GM23338 (cell line): ENCODE measurements around the gene ALDH1A2. TPM values are rescaled to one million over a fixed set of nuclear protein-coding genes. Genes with fewer than 3 reads are reported as not detected.

Experiments used
- ATAC-seq: fragments of 200-7000 bp; cut with Tn5 transposase; 3 replicates; pipeline ENCODE4 v1.9.1; 2020
- DNase-seq: peaks from one replicate; pipeline ENCODE4 v3.0.0-alpha.2; 2015; ENCODE audit warnings: low spot score
- H2AFZ ChIP-seq: fragments of 200-600 bp; sonication (generic); 2 replicates; pipeline ENCODE4 v1.8.0; 2016; ENCODE audit warnings: antibody characterized with exemption, mild to moderate bottlenecking, moderate library complexity
- H3F3A ChIP-seq: fragments of 200-600 bp; sonication (generic); replicated peaks from 2 replicates; pipeline ENCODE4 v1.8.0; 2017; ENCODE audit warnings: antibody characterized with exemption, mixed run types, low read depth
- H3K27ac ChIP-seq: fragments of 200-600 bp; sonication (generic); 2 replicates; pipeline ENCODE4 v1.6.1; 2016; ENCODE audit warnings: low read depth
- H3K27me3 ChIP-seq: fragments of 200-600 bp; sonication (generic); 2 replicates; pipeline ENCODE4 v1.8.0; 2016; ENCODE audit warnings: mild to moderate bottlenecking, mixed run types, moderate library complexity; ENCODE audit not compliant: insufficient read depth
- H3K36me3 ChIP-seq: fragments of 200-600 bp; sonication (generic); 2 replicates; pipeline ENCODE4 v1.8.0; 2016; ENCODE audit warnings: mild to moderate bottlenecking; ENCODE audit not compliant: insufficient read depth
- H3K4me1 ChIP-seq: fragments of 200-600 bp; sonication (generic); 2 replicates; pipeline ENCODE4 v1.8.0; 2016; ENCODE audit warnings: mild to moderate bottlenecking, moderate library complexity; ENCODE audit not compliant: insufficient read depth
- H3K4me2 ChIP-seq: fragments of 200-600 bp; sonication (generic); 2 replicates; pipeline ENCODE4 v1.7.1; 2017; ENCODE audit warnings: mixed run types
- H3K4me3 ChIP-seq: fragments of 200-600 bp; sonication (generic); 2 replicates; pipeline ENCODE4 v1.6.1; 2016; ENCODE audit warnings: mixed run types
- H3K79me2 ChIP-seq: fragments of 200-600 bp; sonication (generic); replicated peaks from 2 replicates; pipeline ENCODE4 v1.8.0; 2017; ENCODE audit warnings: mild to moderate bottlenecking; ENCODE audit not compliant: insufficient read depth
- H3K9me2 ChIP-seq: fragments of 200-600 bp; sonication (generic); 2 replicates; pipeline ENCODE4 v1.8.0; 2017; ENCODE audit not compliant: insufficient read depth
- H4K20me1 ChIP-seq: fragments of 200-600 bp; sonication (generic); replicated peaks from 2 replicates; pipeline ENCODE4 v1.8.0; 2017; ENCODE audit warnings: mild to moderate bottlenecking; ENCODE audit not compliant: insufficient read depth
- H3K27ac Mint-ChIP-seq: 2 replicates; pipeline ENCODE4 v1.8.0; 2020; ENCODE audit warnings: inconsistent platforms, mild to moderate bottlenecking, moderate library complexity, mixed read lengths
- H3K27me3 Mint-ChIP-seq: 3 replicates; pipeline ENCODE4 v1.8.0; 2022; ENCODE audit warnings: low read depth, mild to moderate bottlenecking, moderate library complexity, mixed read lengths, inconsistent platforms; ENCODE audit not compliant: insufficient read depth, poor library complexity
- H3K36me3 Mint-ChIP-seq: 3 replicates; pipeline ENCODE4 v1.8.0; 2021; ENCODE audit warnings: low read depth, mild to moderate bottlenecking, inconsistent platforms, moderate library complexity, mixed read lengths
- H3K4me1 Mint-ChIP-seq: 3 replicates; pipeline ENCODE4 v1.8.0; 2020; ENCODE audit warnings: mild to moderate bottlenecking, inconsistent platforms, mixed read lengths
- H3K4me3 Mint-ChIP-seq: 3 replicates; pipeline ENCODE4 v1.8.0; 2021; ENCODE audit warnings: moderate library complexity, mild to moderate bottlenecking, inconsistent platforms, mixed read lengths
- H3K9me3 Mint-ChIP-seq: 3 replicates; pipeline ENCODE4 v1.8.0; 2020; ENCODE audit warnings: moderate library complexity, mild to moderate bottlenecking, inconsistent platforms, mixed read lengths
- CREB1 ChIP-seq: fragments of 250-450 bp; sonication (Bioruptor Pico); IDR thresholded peaks from 2 replicates; pipeline ENCODE4 v1.5.0; 2020; ENCODE audit warnings: low read depth, mild to moderate bottlenecking, moderate library complexity
- CTCF ChIP-seq, 2 experiments: fragments of 200-600 bp in 1 of 2; sonication (generic) in 1 of 2; conservative IDR thresholded peaks; 2 replicates each; pipeline versions ENCODE4 v1.5.1 to v1.6.1; 2016 to 2017; ENCODE audit warnings: antibody characterized with exemption in 2 of 2, low read depth in 2 of 2, mild to moderate bottlenecking in 2 of 2, moderate library complexity in 1 of 2
- ETS1 ChIP-seq: IDR thresholded peaks from 2 replicates; pipeline ENCODE4 v1.6.1; 2016; ENCODE audit warnings: antibody characterized with exemption
- EZH2 ChIP-seq: fragments of 200-600 bp; sonication (generic); IDR thresholded peaks from one replicate; pipeline ENCODE4 v1.8.0; 2017; ENCODE audit warnings: antibody characterized with exemption, mild to moderate bottlenecking, low read depth; ENCODE audit not compliant: unreplicated experiment
- EZH2phosphoT487 ChIP-seq: fragments of 200-600 bp; sonication (generic); IDR thresholded peaks from one replicate; pipeline ENCODE4 v1.8.1; 2018; ENCODE audit warnings: antibody characterized with exemption; ENCODE audit not compliant: unreplicated experiment
- JUNB ChIP-seq: IDR thresholded peaks from one replicate; pipeline ENCODE4 v1.6.1; 2016; ENCODE audit warnings: antibody characterized with exemption; ENCODE audit not compliant: unreplicated experiment
- NANOG ChIP-seq: IDR thresholded peaks from 2 replicates; pipeline ENCODE4 v1.6.1; 2016; ENCODE audit warnings: antibody characterized with exemption, borderline replicate concordance
- POLR2AphosphoS5 ChIP-seq: IDR thresholded peaks from 2 replicates; pipeline ENCODE4 v1.6.1; 2016; ENCODE audit warnings: antibody characterized with exemption, low read depth
- REST ChIP-seq: IDR thresholded peaks from one replicate; pipeline ENCODE4 v1.6.1; 2018; ENCODE audit warnings: antibody characterized with exemption; ENCODE audit not compliant: unreplicated experiment
- STAT1 ChIP-seq: IDR thresholded peaks from one replicate; pipeline ENCODE4 v1.6.1; 2016; ENCODE audit warnings: antibody characterized with exemption; ENCODE audit not compliant: unreplicated experiment
- ZNF114 ChIP-seq: fragments of 250-450 bp; sonication (Bioruptor Pico); IDR thresholded peaks from 2 replicates; pipeline ENCODE4 v1.5.0; 2020; ENCODE audit warnings: mild to moderate bottlenecking, moderate library complexity
- ZNF331 ChIP-seq: fragments of 250-450 bp; sonication (Bioruptor Pico); IDR thresholded peaks from 2 replicates; pipeline ENCODE4 v1.5.0; 2020; ENCODE audit warnings: low read depth, mild to moderate bottlenecking, moderate library complexity
- ZNF462 ChIP-seq: fragments of 250-450 bp; sonication (Bioruptor Pico); IDR thresholded peaks from 2 replicates; pipeline ENCODE4 v1.5.0; 2020; ENCODE audit warnings: mild to moderate bottlenecking, moderate library complexity
- polyA plus RNA-seq: library from polyadenylated mRNA; unstranded; fragments of >200 nt; fragmentation: Nextera tagmentation; extraction: Ambion mirVana; gene quantifications from 2 replicates; pipeline ENCODE4 v1.2.1, GENCODE V29; 2016
- total RNA-seq: library from RNA; depleted of rRNA; stranded (reverse); fragments of >200 nt; shearing (Covaris generic); gene quantifications from 2 replicates; pipeline ENCODE4 v1.2.3, GENCODE V29; 2014

The ALDH1A2 gene
- total and polyA plus RNA-seq, 2 experiments from 2014 or later = 0.80 TPM; not detected in 1

- no peaks in the 10 kb centered on the region for H3K27me3 Mint-ChIP-seq
- no peaks in the 10 kb centered on the region for H4K20me1 ChIP-seq
- H2AFZ ChIP-seq = no peak overlapping the region
- H3K79me2 ChIP-seq = no peaks in the 10 kb centered on the region
- H3K4me1 Mint-ChIP-seq = no peaks in the 10 kb centered on the region
- H3K36me3 ChIP-seq = no peaks in the 10 kb centered on the region
- H3K36me3 Mint-ChIP-seq = no peaks in the 10 kb centered on the region
- DNase-seq (no peak), ATAC-seq (no peak)
- H3K4me2 ChIP-seq = no peak overlapping the region
- H3K27me3 ChIP-seq = no peaks in the 10 kb centered on the region
- H3K4me3 Mint-ChIP-seq = no peak overlapping the region
- no peak overlapping the region for H3K4me3 ChIP-seq
- no peaks in the 10 kb centered on the region; the same call in none of the 2 replicates for H3K9me2 ChIP-seq
- no peaks in the 10 kb centered on the region for H3K9me3 Mint-ChIP-seq
- H3K4me1 ChIP-seq = no peaks in the 10 kb centered on the region
- H3F3A ChIP-seq = no peaks in the 10 kb centered on the region
- H3K27ac Mint-ChIP-seq = no peak overlapping the region
- no peak for TF ChIP-seq POLR2AphosphoS5
- TF ChIP-seq ZNF462 (CRISPR knock-in tag) = no peak
- no peak for TF ChIP-seq CREB1 (CRISPR knock-in tag)
- TF ChIP-seq EZH2phosphoT487 = no peak
- TF ChIP-seq JUNB = no peak
- TF ChIP-seq ETS1 = no peak
- no peak for TF ChIP-seq EZH2
- no peak for TF ChIP-seq ZNF114
- TF ChIP-seq NANOG = no peak
- no peak for TF ChIP-seq ZNF331 (CRISPR knock-in tag)
- TF ChIP-seq STAT1 = no peak
- TF ChIP-seq CTCF (conservative IDR thresholded peaks at IDR 0.05; ENCODE audit: low read depth in 2 of 2) = no peak
- TF ChIP-seq REST = no peak
- no peak overlapping the region for H3K27ac ChIP-seq
Observed at GRCh38 chr15:58086491-58086890, 21.0 kb upstream of the ALDH1A2 start.
